Osteoblast (primary cell): ENCODE data around the gene BRICD5. TPM values are rescaled to one million over a fixed set of nuclear protein-coding genes. Genes with fewer than 3 reads are reported as not detected.

Experiments
- DNase-seq: peaks from one replicate; pipeline ENCODE4 v3.0.0; 2011; ENCODE audit warnings: low spot score, mixed read lengths; ENCODE audit not compliant: insufficient read length; ENCODE audit errors: missing footprints
- H2AFZ ChIP-seq: 2 replicates; pipeline ENCODE4 v1.6.0; 2011; ENCODE audit warnings: mild to moderate bottlenecking, low read length
- H3K27ac ChIP-seq: 2 replicates; pipeline ENCODE4 v1.5.1; 2011; ENCODE audit warnings: mild to moderate bottlenecking, low read depth, low read length, moderate library complexity
- H3K27me3 ChIP-seq: 2 replicates; pipeline ENCODE4 v1.6.0; 2012; ENCODE audit warnings: mild to moderate bottlenecking, control low read depth, inconsistent platforms, low read length, moderate library complexity; ENCODE audit not compliant: insufficient read depth
- H3K36me3 ChIP-seq: 2 replicates; pipeline ENCODE4 v1.5.1; 2011; ENCODE audit warnings: mild to moderate bottlenecking, low read length, control low read depth, moderate library complexity; ENCODE audit not compliant: insufficient read depth
- H3K4me1 ChIP-seq: 2 replicates; pipeline ENCODE4 v1.5.1; 2011; ENCODE audit warnings: mild to moderate bottlenecking, low read length, control low read depth, moderate library complexity; ENCODE audit not compliant: insufficient read depth
- H3K4me2 ChIP-seq: 2 replicates; pipeline ENCODE4 v1.6.0; 2011; ENCODE audit warnings: mild to moderate bottlenecking, low read length; ENCODE audit not compliant: insufficient read depth
- H3K4me3 ChIP-seq: fragments of 200-600 bp; sonication (generic); 3 replicates; pipeline ENCODE4 v1.5.1; 2012; ENCODE audit warnings: mild to moderate bottlenecking, low read length, inconsistent platforms; ENCODE audit not compliant: insufficient read depth
- H3K79me2 ChIP-seq: 2 replicates; pipeline ENCODE4 v1.6.0; 2012; ENCODE audit warnings: mild to moderate bottlenecking, low read length, control low read depth, inconsistent platforms; ENCODE audit not compliant: insufficient read depth
- H3K9me3 ChIP-seq: 2 replicates; pipeline ENCODE4 v1.5.1; 2011; ENCODE audit warnings: low read depth, low read length, control low read depth
- H4K20me1 ChIP-seq: 2 replicates; pipeline ENCODE4 v1.6.0; 2012; ENCODE audit warnings: mild to moderate bottlenecking, low read length, control low read depth; ENCODE audit not compliant: insufficient read depth
- total RNA-seq: library from RNA; depleted of rRNA; stranded (reverse); fragments of >200 nt; gene quantifications from 2 replicates; pipeline ENCODE4 v1.2.3, GENCODE V29; 2012
- TF ChIP-seq, protein P1 (sequence below): IDR thresholded peaks from 2 replicates; pipeline ENCODE4 v1.5.1; 2011; ENCODE audit warnings: mild to moderate bottlenecking, low read depth, low read length, moderate library complexity; ENCODE audit errors: extremely low read depth

BRICD5 gene
- total RNA-seq, 1 donor: 2.5 TPM

DNA sequence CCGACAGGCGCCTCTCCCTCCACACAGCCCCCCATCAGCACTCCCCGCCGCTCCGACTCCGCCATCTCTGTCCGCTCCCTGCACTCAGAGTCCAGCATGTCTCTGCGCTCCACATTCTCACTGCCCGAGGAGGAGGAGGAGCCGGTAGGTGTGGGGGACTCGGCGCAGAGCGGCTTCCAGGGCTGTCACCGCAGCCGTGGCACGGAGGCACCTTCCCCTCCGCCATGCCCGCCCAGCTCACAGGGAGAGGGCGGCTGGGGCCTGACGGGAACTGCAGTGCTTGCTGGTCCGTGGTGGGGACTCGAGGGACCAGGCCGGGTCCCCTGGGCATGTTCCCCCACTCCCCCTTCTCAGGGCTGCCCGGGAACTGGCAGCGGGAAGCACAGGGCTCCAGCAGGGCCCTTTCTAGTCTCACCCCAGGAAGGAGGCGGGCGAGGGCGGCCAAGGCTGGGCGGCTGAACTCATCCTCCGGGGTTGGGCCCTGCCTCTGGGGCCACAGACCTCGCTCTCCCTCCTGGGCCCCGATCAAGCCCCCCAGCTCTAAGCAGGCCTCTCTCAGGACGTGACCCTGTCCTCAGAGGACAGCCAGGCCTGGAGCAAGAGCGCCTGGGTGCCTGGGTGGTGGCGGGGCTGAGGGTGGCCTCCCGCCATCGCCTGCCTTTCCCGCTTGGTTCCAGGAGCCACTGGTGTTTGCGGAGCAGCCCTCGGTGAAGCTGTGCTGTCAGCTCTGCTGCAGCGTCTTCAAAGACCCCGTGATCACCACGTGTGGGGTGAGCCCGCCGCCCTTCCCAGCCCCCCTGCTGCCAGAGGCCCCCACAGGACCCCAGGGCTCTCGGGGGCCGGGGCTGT is 39.9 kb downstream of the BRICD5 start:
- H3K27me3 ChIP-seq: no peaks in the 10 kb centered on the region
- H3K4me1 ChIP-seq: no peaks in the 10 kb centered on the region
- H2AFZ ChIP-seq: no peak overlapping the region
- peaks cover 37% of the 10 kb centered on the region for H3K36me3 ChIP-seq
- no peak overlapping the region for H3K27ac ChIP-seq
- peaks cover 21% of the 10 kb centered on the region for H4K20me1 ChIP-seq
- TF ChIP-seq, protein P1, sequence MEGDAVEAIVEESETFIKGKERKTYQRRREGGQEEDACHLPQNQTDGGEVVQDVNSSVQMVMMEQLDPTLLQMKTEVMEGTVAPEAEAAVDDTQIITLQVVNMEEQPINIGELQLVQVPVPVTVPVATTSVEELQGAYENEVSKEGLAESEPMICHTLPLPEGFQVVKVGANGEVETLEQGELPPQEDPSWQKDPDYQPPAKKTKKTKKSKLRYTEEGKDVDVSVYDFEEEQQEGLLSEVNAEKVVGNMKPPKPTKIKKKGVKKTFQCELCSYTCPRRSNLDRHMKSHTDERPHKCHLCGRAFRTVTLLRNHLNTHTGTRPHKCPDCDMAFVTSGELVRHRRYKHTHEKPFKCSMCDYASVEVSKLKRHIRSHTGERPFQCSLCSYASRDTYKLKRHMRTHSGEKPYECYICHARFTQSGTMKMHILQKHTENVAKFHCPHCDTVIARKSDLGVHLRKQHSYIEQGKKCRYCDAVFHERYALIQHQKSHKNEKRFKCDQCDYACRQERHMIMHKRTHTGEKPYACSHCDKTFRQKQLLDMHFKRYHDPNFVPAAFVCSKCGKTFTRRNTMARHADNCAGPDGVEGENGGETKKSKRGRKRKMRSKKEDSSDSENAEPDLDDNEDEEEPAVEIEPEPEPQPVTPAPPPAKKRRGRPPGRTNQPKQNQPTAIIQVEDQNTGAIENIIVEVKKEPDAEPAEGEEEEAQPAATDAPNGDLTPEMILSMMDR: no peak
- no peak for DNase-seq
- H3K4me3 ChIP-seq: no peak overlapping the region
- no peak overlapping the region for H3K4me2 ChIP-seq
- H3K79me2 ChIP-seq: peaks cover 26% of the 10 kb centered on the region
- no peaks in the 10 kb centered on the region for H3K9me3 ChIP-seq

- Histone ChIP-seq H3K36me3 (peaks cover 32% of the 10 kb centered on the region), H2AFZ (no peak overlapping the region), H3K9me3 (no peaks in the 10 kb centered on the region), H3K4me3 (no peak overlapping the region), H3K27ac (no peak overlapping the region), H3K79me2 (peaks cover 33% of the 10 kb centered on the region), H4K20me1 (peaks cover 25% of the 10 kb centered on the region), H3K4me1 (no peaks in the 10 kb centered on the region), H3K4me2 (no peak overlapping the region), H3K27me3 (no peaks in the 10 kb centered on the region)
- DNase-seq: no peak
- TF ChIP-seq, protein P1: no peak
Measured at GRCh38 chr16:2170080-2170479, 40.6 kb downstream of the BRICD5 start.

DNA sequence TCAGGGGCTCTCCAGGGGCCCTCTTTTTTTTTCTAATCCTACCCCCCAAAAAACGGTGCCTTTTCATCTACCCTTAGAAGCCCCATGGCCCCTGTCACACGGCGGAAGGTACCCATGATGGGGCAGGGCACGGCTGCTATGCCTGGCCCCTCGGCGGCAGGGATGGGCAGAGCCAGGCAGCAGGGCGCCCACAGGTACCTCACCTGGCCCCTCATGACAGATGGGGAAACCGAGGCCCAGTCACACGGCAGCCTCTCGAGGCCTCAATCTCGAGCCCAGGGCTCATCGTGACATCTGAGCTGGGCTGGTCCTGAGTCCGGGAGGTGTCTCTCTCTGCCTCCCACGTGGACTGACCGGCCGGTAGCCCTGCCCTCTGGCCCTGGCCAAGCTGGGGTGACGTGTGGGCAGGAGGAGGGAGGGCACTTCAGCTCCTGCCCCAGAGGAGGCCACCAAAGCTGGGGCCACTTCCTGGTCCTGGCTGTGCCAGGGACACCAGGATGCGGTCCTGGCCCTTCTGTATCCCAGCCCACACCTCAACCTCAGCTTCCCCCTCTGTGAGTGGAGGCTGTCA is 43.5 kb downstream of the BRICD5 start:
- H3K4me2 ChIP-seq: no peak overlapping the region
- peaks cover 36% of the 10 kb centered on the region for H4K20me1 ChIP-seq
- peaks cover 60% of the 10 kb centered on the region for H3K79me2 ChIP-seq
- no peaks in the 10 kb centered on the region for H3K9me3 ChIP-seq
- no peak overlapping the region for H3K4me3 ChIP-seq
- no peak overlapping the region for H3K27ac ChIP-seq
- TF ChIP-seq, protein P1: no peak
- H3K36me3 ChIP-seq: peaks cover 16% of the 10 kb centered on the region
- no peaks in the 10 kb centered on the region for H3K27me3 ChIP-seq
- H3K4me1 ChIP-seq: no peaks in the 10 kb centered on the region
- no peak overlapping the region for H2AFZ ChIP-seq
- no peak for DNase-seq

- Histone ChIP-seq H3K36me3 (peaks cover 16% of the 10 kb centered on the region), H3K27ac (no peak overlapping the region), H3K27me3 (no peaks in the 10 kb centered on the region), H2AFZ (no peak overlapping the region), H3K4me3 (no peak overlapping the region), H4K20me1 (peaks cover 42% of the 10 kb centered on the region), H3K9me3 (no peaks in the 10 kb centered on the region), H3K4me1 (no peaks in the 10 kb centered on the region), H3K4me2 (no peak overlapping the region), H3K79me2 (peaks cover 67% of the 10 kb centered on the region)
- TF ChIP-seq, protein P1: no peak
- no peak for DNase-seq
Measured at GRCh38 chr16:2166263-2167067, 44.2 kb downstream of the BRICD5 start.
